ENCODE data around the gene LIN37.

GRCh38 chr19:35760711-35761349 lies 12.5 kb downstream of the LIN37 start:
- TF ChIP-seq, protein P1, sequence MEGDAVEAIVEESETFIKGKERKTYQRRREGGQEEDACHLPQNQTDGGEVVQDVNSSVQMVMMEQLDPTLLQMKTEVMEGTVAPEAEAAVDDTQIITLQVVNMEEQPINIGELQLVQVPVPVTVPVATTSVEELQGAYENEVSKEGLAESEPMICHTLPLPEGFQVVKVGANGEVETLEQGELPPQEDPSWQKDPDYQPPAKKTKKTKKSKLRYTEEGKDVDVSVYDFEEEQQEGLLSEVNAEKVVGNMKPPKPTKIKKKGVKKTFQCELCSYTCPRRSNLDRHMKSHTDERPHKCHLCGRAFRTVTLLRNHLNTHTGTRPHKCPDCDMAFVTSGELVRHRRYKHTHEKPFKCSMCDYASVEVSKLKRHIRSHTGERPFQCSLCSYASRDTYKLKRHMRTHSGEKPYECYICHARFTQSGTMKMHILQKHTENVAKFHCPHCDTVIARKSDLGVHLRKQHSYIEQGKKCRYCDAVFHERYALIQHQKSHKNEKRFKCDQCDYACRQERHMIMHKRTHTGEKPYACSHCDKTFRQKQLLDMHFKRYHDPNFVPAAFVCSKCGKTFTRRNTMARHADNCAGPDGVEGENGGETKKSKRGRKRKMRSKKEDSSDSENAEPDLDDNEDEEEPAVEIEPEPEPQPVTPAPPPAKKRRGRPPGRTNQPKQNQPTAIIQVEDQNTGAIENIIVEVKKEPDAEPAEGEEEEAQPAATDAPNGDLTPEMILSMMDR (IDR thresholded peaks at IDR 0.05) = no peak
- no peak for TF ChIP-seq POLR2AphosphoS5 (IDR thresholded peaks at IDR 0.05; ENCODE audit: low read depth, low read length)
- TF ChIP-seq SIN3A (IDR thresholded peaks at IDR 0.05; ENCODE audit: borderline replicate concordance, insufficient read depth, low read depth, low read length) = no peak
- no peak for TF ChIP-seq TCF7L2 (IDR thresholded peaks at IDR 0.05; ENCODE audit: low read depth, low read length)
- no peak for TF ChIP-seq REST (IDR thresholded peaks at IDR 0.05; ENCODE audit: insufficient read depth in 1 of 2, low read depth in 2 of 2, low read length in 1 of 2)

All from Panc1 (cell line).